CD4-positive, alpha-beta memory T cell (primary cell): Measurements from ENCODE around the gene ERVMER34-1. TPM values are rescaled to one million over a fixed set of nuclear protein-coding genes. Genes with fewer than 3 reads are reported as not detected.

Experiments used
- CTCF ChIA-PET: fragments of 350-600 bp; sonication (Branson Sonifier 250); formaldehyde crosslinking; loops from one replicate; lab custom pipeline; 2021; ENCODE audit warnings: inconsistent platforms; ENCODE audit not compliant: partially characterized antibody; lab: Charles Lee
- POLR2A ChIA-PET: fragments of 350-600 bp; sonication (Branson Sonifier 250); formaldehyde crosslinking; loops from one replicate; lab custom pipeline; 2021; ENCODE audit not compliant: partially characterized antibody; lab: Charles Lee
- DNase-seq, 5 donors: peaks; one replicate each; pipeline versions ENCODE4 v3.0.0 to v3.0.0-alpha.2; 2020 to 2022; ENCODE audit warnings: mixed read lengths in 1 of 5
- H3K27ac ChIP-seq: one replicate; pipeline ENCODE4 v1.7.0; 2013; ENCODE audit warnings: low read depth, low read length
- H3K27me3 ChIP-seq: 2 replicates; pipeline ENCODE4 v1.7.0; 2013; ENCODE audit warnings: mild to moderate bottlenecking, low read length, moderate library complexity; ENCODE audit not compliant: insufficient read depth
- H3K36me3 ChIP-seq: 2 replicates; pipeline ENCODE4 v1.7.0; 2013; ENCODE audit warnings: mild to moderate bottlenecking, low read length, moderate library complexity; ENCODE audit not compliant: insufficient read depth
- H3K4me1 ChIP-seq: 2 replicates; pipeline ENCODE4 v1.7.0; 2013; ENCODE audit warnings: mild to moderate bottlenecking, low read length, moderate library complexity; ENCODE audit not compliant: insufficient read depth
- H3K4me3 ChIP-seq, 2 donors: one replicate each; pipeline ENCODE4 v1.7.0; 2013; ENCODE audit warnings: low read length in 2 of 2, mild to moderate bottlenecking in 1 of 2
- H3K9me3 ChIP-seq, 2 donors: one replicate each; pipeline ENCODE4 v1.7.0; 2013; ENCODE audit warnings: low read length in 2 of 2, control low read depth in 1 of 2; ENCODE audit not compliant: control insufficient read depth in 1 of 2
- H3K27ac Mint-ChIP-seq, 7 donors: one replicate each; pipeline ENCODE4 v1.8.0; 2020 to 2021; ENCODE audit warnings: mixed read lengths in 7 of 7, mild to moderate bottlenecking in 6 of 7, inconsistent platforms in 3 of 7, moderate library complexity in 3 of 7
- H3K27me3 Mint-ChIP-seq, 2 donors: one replicate each; pipeline ENCODE4 v1.8.0; 2020 to 2021; ENCODE audit warnings: mixed read lengths in 2 of 2
- H3K36me3 Mint-ChIP-seq, 2 donors: one replicate each; pipeline ENCODE4 v1.8.0; 2020 to 2021; ENCODE audit warnings: mixed read lengths in 2 of 2, inconsistent platforms in 1 of 2, mild to moderate bottlenecking in 1 of 2
- H3K4me1 Mint-ChIP-seq, 4 donors: one replicate each; pipeline ENCODE4 v1.8.0; 2020 to 2021; ENCODE audit warnings: mixed read lengths in 4 of 4, mild to moderate bottlenecking in 1 of 4
- H3K4me3 Mint-ChIP-seq, 8 donors: one replicate each; pipeline ENCODE4 v1.8.0; 2020 to 2021; ENCODE audit warnings: mixed read lengths in 8 of 8, mild to moderate bottlenecking in 7 of 8, moderate library complexity in 6 of 8, inconsistent platforms in 3 of 8
- H3K9me3 Mint-ChIP-seq, 8 donors: one replicate each; pipeline ENCODE4 v1.8.0; 2020 to 2021; ENCODE audit warnings: mixed read lengths in 8 of 8, mild to moderate bottlenecking in 5 of 8, inconsistent platforms in 3 of 8, moderate library complexity in 1 of 8
- intact Hi-C: fragments of 100-400 bp; cut with micrococcal nuclease; formaldehyde crosslinking; loops from one replicate; pipeline ENCODE4 v1.15.1; 2023
- microRNA-seq: library from miRNA; unstranded; fragments of <30 nt; microRNA quantifications from one replicate; pipeline ENCODE4 v1.2.0, GENCODE V29; 2021; ENCODE audit warnings: borderline replicate concordance, borderline number of aligned reads, borderline microRNAs expressed, mixed read lengths
- polyA plus RNA-seq, 2 donors: library from polyadenylated mRNA; unstranded; fragments of 300-500 nt; fragmentation: Illumina TruSeq; gene quantifications; one replicate each; pipeline ENCODE4 v1.2.3, GENCODE V29; 2021
- total RNA-seq, 2 experiments: library from RNA; stranded (reverse); gene quantifications; one replicate each; pipeline ENCODE4 v1.2.3, GENCODE V29; 2021

The ERVMER34-1 gene
- total and polyA plus RNA-seq, 4 experiments from 2014 or later, result not detected

DNA sequence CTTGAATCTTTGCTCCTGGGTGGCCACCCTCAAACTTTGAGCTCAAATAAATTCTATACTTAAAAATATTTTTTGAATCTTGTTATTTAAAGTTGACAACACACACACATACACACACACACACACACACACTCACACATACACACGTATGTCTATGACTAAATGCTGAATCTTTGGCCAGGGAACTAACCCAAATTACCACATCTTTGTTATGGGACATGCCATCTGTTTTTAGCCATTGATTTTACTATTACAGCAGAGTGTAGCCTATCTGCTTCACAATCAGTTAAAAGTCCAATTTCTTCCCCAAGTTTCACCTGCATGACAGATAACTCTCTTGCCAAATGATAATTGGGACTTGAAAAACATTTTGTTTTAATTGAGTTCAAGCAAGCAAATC lies 47.1 kb downstream of the ERVMER34-1 start:
- no peak overlapping the region for H3K27ac ChIP-seq
- no peaks in the 10 kb centered on the region for H3K4me1 ChIP-seq
- no peaks in the 10 kb centered on the region for H3K36me3 ChIP-seq
- no peak for DNase-seq
- intact Hi-C loops, result no loop called here
- no peaks in the 10 kb centered on the region for H3K9me3 ChIP-seq
- Mint-ChIP-seq H3K27me3 (peaks cover 0 to 1% of the 10 kb centered on the region in 2 donors), H3K9me3 (no peaks in the 10 kb centered on the region), H3K36me3 (no peaks in the 10 kb centered on the region), H3K4me3 (no peak overlapping the region), H3K27ac (no peak overlapping the region), H3K4me1 (no peaks in the 10 kb centered on the region)
- no peaks in the 10 kb centered on the region for H3K27me3 ChIP-seq
- H3K4me3 ChIP-seq, result no peak overlapping the region
- POLR2A ChIA-PET, result interaction anchor here (1.2 kb wide), 1 partner anchor 9 kb away, joined by 3 read pairs; no protein-coding TSS in a partner anchor
- CTCF ChIA-PET, result no interaction called here

DNA sequence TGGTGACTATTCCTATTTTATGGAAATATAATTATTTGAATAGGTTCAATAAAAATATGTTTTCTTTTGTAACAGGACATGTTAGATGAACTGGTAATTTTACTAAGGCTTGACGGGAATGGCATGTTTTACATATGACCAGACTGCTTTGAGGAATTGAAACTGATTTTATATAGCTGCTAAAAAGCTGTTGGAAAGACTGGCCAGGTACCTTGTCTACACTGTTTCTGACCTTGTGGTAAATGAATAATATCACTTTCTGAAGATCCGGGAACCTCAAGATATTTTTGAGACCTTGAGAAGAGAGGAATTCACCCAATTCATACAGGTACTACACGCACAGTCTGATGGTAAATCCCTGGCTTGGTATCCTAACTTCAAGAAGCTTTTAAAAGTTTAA lies 50.0 kb downstream of the ERVMER34-1 start:
- CTCF ChIA-PET, result no interaction called here
- no peak overlapping the region for H3K4me3 ChIP-seq
- intact Hi-C loops, result no loop called here
- no peaks in the 10 kb centered on the region for H3K27me3 ChIP-seq
- H3K27ac ChIP-seq, result no peak overlapping the region
- Mint-ChIP-seq H3K27me3 (peaks cover 0 to 1% of the 10 kb centered on the region in 2 donors), H3K27ac (no peak overlapping the region), H3K9me3 (no peaks in the 10 kb centered on the region), H3K36me3 (no peaks in the 10 kb centered on the region), H3K4me1 (peaks cover 3 to 6% (median 4%) of the 10 kb centered on the region in 4 donors), H3K4me3 (no peak overlapping the region)
- no peak for DNase-seq
- no peaks in the 10 kb centered on the region for H3K9me3 ChIP-seq
- POLR2A ChIA-PET, result interaction anchor here (2.2 kb wide), 1 partner anchor 21 kb away, joined by 6 read pairs; no protein-coding TSS in a partner anchor
- no peaks in the 10 kb centered on the region for H3K4me1 ChIP-seq
- H3K36me3 ChIP-seq, result no peaks in the 10 kb centered on the region

DNA sequence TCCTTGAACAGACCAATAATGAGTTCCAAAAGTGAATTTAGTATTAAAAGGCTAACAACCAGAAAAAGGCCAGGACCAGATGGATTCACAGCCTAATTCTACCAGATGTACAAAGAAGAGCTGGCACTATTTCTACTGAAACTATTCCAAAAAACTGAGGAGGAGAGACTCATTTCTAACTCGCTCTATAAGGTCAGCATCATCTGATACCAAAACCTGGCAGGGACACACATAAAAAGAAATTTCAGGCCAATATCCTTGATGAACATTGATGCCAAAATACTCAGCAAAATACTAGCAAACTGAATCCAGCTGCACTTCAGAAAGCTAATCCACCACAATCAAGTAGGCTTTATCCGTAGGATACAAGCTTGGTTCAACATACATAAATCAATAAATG lies 56.3 kb downstream of the ERVMER34-1 start:
- Mint-ChIP-seq H3K4me1 (peaks cover 3 to 7% (median 5%) of the 10 kb centered on the region in 4 donors), H3K4me3 (no peak overlapping the region), H3K27ac (no peak overlapping the region), H3K36me3 (peaks cover 20 to 29% of the 10 kb centered on the region in 2 donors), H3K27me3 (peaks cover 0 to 10% of the 10 kb centered on the region in 2 donors), H3K9me3 (peaks cover 3 to 33% (median 27%) of the 10 kb centered on the region in 8 donors)
- DNase-seq, result no peak
- Histone ChIP-seq H3K27me3 (no peaks in the 10 kb centered on the region), H3K4me1 (no peaks in the 10 kb centered on the region), H3K9me3 (no peaks in the 10 kb centered on the region), H3K36me3 (no peaks in the 10 kb centered on the region), H3K4me3 (no peak overlapping the region), H3K27ac (no peak overlapping the region)
- ChIA-PET CTCF (no interaction called here), POLR2A (no interaction called here)
- intact Hi-C loops, result no loop called here

DNA sequence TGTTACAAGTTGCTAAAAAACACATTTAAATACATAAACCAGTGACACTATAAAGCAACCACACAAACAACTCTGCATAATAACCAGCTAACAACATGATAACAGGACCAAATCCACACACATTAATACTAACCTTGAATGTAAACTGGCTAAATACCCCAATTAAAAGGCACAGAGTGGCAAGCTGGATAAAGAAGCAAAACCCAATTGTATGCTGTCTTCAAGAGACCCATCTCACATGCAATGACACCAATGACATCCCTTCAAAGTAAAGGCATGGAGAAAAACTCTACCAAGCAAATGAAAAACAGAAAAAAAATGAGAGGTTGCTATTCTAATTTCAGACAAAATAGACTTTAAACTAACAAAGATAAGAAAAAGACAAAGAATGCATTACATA lies 57.7 kb downstream of the ERVMER34-1 start:
- Histone ChIP-seq H3K36me3 (no peaks in the 10 kb centered on the region), H3K9me3 (no peaks in the 10 kb centered on the region), H3K27ac (no peak overlapping the region), H3K4me3 (no peak overlapping the region), H3K27me3 (no peaks in the 10 kb centered on the region), H3K4me1 (no peaks in the 10 kb centered on the region)
- DNase-seq, result no peak
- no peak overlapping the region for H3K4me3 Mint-ChIP-seq
- peaks cover 0 to 10% of the 10 kb centered on the region in 2 donors for H3K27me3 Mint-ChIP-seq
- ChIA-PET POLR2A (no interaction called here), CTCF (no interaction called here)
- peaks cover 3 to 7% (median 5%) of the 10 kb centered on the region in 4 donors for H3K4me1 Mint-ChIP-seq
- no peak overlapping the region for H3K27ac Mint-ChIP-seq
- peaks cover 3 to 33% (median 27%) of the 10 kb centered on the region in 8 donors for H3K9me3 Mint-ChIP-seq
- intact Hi-C loops, result no loop called here
- H3K36me3 Mint-ChIP-seq, result peaks cover 20 to 29% of the 10 kb centered on the region in 2 donors

Small RNA genes within 50 kb of the gene (microRNA-seq; reads per million reads assigned to microRNA genes)
- gene MIR4449, result 38.6 reads per million, percentile 57 among the genes with 10 or more reads in this experiment

Other genes starting within 250 kb of the ERVMER34-1 start
- gene USP46, start 92.1 kb downstream of the ERVMER34-1 start, total RNA-seq, result 10 to 100 TPM; 25.7 to 26.9 TPM
- gene USP46, start 92.1 kb downstream of the ERVMER34-1 start, polyA plus RNA-seq, result 10 to 100 TPM in 1 of 2 donors, 1 to 10 TPM in 1; 6.4 to 12.0 TPM
- not detected for gene RASL11B, start 110.9 kb upstream of the ERVMER34-1 start, total RNA-seq
- gene RASL11B, start 110.9 kb upstream of the ERVMER34-1 start, polyA plus RNA-seq, result under 1 TPM in 1 of 2 donors, not detected in 1; 0.10 TPM